Measurements from ENCODE around the gene COL19A1. TPM values are rescaled to one million over a fixed set of nuclear protein-coding genes. Genes with fewer than 3 reads are reported as not detected.
"Not testable (repeated sequence)": the region's sequence is repeated elsewhere in the genome, so short reads cannot be mapped to it uniquely, and the experiment has no call there.

COL19A1 gene
- total RNA-seq, 1 donor, result 9.1 TPM

DNA sequence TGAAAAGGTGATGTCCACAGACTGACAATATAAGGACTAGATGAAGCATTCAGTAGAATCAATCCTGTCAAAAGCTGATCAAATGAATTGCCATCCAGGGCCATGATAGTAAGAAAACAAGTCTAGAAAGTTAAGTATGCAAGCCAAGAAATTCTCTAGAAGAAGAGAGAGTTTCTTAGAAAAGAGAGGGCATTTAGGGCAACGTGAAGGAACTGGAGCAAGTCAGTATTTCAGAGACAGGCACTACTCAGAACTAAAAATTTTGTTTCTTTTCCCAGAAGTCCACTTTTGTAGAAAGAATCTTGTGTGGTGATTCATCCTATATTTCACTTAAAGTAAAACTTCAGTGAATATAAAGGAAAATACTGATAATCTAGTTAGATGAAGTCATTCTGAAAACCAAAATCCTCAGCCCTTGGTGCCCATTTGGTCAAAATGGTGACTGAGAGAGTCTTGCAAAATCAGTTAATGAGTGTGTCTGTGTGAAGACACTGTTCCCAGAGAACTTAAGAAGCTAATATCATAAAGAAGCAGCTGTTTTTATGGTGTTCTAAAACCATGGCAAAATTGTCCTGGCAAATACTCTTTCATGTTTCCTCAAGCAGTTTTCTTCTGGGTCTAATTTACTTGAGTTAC, 82.2 kb downstream of the COL19A1 start:
- no peaks in the 10 kb centered on the region for H3K9me3 ChIP-seq (ENCODE audit: low read depth, low read length)
- H3K27me3 ChIP-seq (ENCODE audit: insufficient read depth, low read length), result no peaks in the 10 kb centered on the region
- no peak overlapping the region for H3K4me3 ChIP-seq (ENCODE audit: low read length)
- H3K4me1 ChIP-seq (ENCODE audit: insufficient read depth, low read length), result no peaks in the 10 kb centered on the region

GRCh38 chr6:69953491-69953890, 87.1 kb downstream of the COL19A1 start:
- no peaks in the 10 kb centered on the region for H3K9me3 ChIP-seq (ENCODE audit: low read depth, low read length)
- no peaks in the 10 kb centered on the region for H3K4me1 ChIP-seq (ENCODE audit: insufficient read depth, low read length)
- no peaks in the 10 kb centered on the region for H3K27me3 ChIP-seq (ENCODE audit: insufficient read depth, low read length)
- no peak overlapping the region for H3K4me3 ChIP-seq (ENCODE audit: low read length)

GRCh38 chr6:69954733-69955132, 88.4 kb downstream of the COL19A1 start:
- Histone ChIP-seq H3K4me3 (ENCODE audit: low read length) (no peak overlapping the region), H3K4me1 (ENCODE audit: insufficient read depth, low read length) (no peaks in the 10 kb centered on the region), H3K27me3 (ENCODE audit: insufficient read depth, low read length) (no peaks in the 10 kb centered on the region), H3K9me3 (ENCODE audit: low read depth, low read length) (no peaks in the 10 kb centered on the region)

DNA sequence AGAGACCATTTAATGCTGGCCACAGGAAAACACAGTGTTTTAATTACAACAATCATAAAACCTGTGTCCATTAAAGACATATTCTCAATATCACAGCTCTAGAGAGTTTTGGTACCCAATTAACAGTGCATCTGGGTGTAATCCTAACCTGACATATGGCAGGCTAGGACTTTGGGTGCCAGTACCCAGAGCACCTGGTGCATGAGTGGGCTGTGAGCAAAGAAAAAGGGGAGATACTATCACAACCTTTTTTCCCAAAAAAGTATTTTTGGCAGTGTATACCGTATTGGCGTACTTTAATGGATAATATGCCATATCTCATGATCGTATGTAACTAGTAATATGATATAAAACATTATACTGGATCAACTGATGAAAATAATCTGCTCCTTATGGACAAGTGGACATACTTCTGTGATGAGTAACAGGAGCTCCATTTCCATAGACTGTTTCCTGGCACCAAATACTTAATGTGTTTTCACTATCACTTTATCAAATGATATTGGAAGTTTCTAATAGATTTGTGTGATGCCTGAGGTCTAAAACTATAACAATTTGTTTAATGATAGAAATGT, 91.7 kb downstream of the COL19A1 start:
- no peaks in the 10 kb centered on the region for H3K27me3 ChIP-seq (ENCODE audit: insufficient read depth, low read length)
- H3K4me1 ChIP-seq (ENCODE audit: insufficient read depth, low read length), result no peaks in the 10 kb centered on the region
- no peak overlapping the region for H3K4me3 ChIP-seq (ENCODE audit: low read length)
- H3K9me3 ChIP-seq (ENCODE audit: low read depth, low read length), result no peaks in the 10 kb centered on the region

DNA sequence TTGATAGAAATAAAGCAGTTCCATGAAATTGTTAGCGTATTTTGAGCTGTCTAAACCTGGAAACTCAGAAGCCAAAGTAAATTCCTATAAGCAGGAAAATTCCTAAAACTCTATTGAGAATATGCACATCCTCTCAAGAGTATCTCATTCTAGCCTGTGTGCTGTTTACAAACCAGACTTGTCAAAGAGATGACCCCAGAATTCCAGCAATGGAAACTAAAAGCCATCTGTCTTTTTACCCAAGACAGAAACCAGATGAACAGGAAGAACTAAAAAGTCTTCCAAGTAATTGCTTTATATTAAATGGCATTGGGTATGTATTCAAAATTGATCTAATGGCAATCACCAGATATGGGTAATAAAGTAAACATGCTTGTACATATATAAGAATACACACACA, 92.6 kb downstream of the COL19A1 start:
- Histone ChIP-seq H3K4me1 (ENCODE audit: insufficient read depth, low read length) (no peaks in the 10 kb centered on the region), H3K4me3 (ENCODE audit: low read length) (no peak overlapping the region), H3K9me3 (ENCODE audit: low read depth, low read length) (no peaks in the 10 kb centered on the region), H3K27me3 (ENCODE audit: insufficient read depth, low read length) (no peaks in the 10 kb centered on the region)

DNA sequence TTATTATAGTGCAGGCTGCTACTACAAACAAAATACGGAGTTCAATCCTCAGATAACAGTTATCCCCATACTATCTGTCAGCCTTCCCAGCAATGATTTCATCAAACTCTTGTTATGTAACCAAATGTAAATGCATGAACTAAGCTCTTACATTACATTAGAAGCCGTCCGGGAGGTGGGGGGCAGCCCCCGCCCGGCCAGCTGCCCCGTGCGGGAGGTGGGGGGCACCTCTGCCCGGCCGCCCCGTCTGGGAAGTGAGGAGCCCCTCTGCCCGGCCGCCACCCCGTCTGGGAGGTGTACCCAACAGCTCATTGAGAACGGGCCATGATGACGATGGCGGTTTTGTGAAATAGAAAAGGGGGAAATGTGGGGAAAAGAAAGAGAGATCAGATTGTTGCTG, 99.6 kb downstream of the COL19A1 start:
- not testable (repeated sequence) for H3K9me3 ChIP-seq (ENCODE audit: low read depth, low read length); H3K4me1 ChIP-seq (ENCODE audit: insufficient read depth, low read length); H3K27me3 ChIP-seq (ENCODE audit: insufficient read depth, low read length); H3K4me3 ChIP-seq (ENCODE audit: low read length)

DNA sequence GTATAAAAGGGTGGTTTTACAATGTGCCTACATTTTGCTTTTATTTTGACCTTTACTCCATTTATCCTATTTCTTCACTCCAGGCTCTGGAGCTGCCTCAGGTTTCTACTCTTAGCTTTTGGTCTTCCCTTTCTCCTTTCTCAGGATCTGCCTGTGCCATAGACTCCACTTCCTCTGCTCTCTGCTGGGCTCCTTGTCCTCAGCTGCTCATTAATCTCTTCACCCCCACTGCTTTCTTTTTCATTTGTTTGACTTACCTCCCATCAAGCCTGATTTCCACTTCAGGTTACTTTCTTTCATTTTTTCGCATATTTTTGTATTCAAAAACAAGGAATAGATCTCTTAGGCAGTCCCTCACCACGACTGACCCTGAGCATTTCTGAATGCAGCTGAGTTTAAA, 106.8 kb downstream of the COL19A1 start:
- Histone ChIP-seq H3K9me3 (ENCODE audit: low read depth, low read length) (no peaks in the 10 kb centered on the region), H3K4me3 (ENCODE audit: low read length) (no peak overlapping the region), H3K27me3 (ENCODE audit: insufficient read depth, low read length) (no peaks in the 10 kb centered on the region), H3K4me1 (ENCODE audit: insufficient read depth, low read length) (no peaks in the 10 kb centered on the region)

DNA sequence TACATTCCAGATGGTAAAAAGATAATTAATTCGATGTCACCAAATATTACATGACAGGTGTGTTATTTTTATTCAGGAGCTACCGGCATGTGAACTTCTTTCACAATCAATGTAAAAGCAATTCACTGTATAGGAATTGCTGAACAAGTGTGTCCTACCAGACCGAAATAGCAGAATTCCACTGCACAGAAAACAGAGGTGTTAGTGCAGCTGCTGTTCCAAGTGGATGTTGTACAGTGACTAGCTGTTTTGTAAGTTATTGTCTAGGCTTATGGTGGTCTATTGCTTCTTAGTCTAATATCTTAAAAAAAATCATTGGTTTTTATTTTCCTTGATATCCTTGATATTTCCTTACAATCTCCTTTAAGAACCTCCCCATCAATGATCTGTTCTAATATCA, 107.4 kb downstream of the COL19A1 start:
- no peaks in the 10 kb centered on the region for H3K4me1 ChIP-seq (ENCODE audit: insufficient read depth, low read length)
- no peaks in the 10 kb centered on the region for H3K9me3 ChIP-seq (ENCODE audit: low read depth, low read length)
- H3K27me3 ChIP-seq (ENCODE audit: insufficient read depth, low read length), result no peaks in the 10 kb centered on the region
- H3K4me3 ChIP-seq (ENCODE audit: low read length), result no peak overlapping the region

DNA sequence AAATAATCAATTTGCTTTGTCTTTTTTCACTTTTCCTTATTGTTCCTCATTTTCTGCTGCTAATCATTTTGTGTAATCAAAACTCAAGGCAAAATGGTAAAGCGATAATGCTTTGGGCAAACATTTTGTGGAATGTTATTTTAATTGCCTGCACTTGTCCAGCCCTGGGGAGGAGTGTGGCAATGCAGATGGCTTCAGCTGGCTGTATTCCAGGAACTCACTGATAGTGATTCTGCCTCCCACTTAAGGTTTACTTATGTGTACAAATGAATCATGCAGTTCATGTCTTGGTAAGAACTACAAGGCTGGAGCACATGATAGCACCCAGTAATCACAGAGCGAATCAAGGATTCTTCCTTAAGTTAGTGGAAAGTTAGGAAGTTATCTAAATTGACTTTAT, 107.8 kb downstream of the COL19A1 start:
- Histone ChIP-seq H3K9me3 (ENCODE audit: low read depth, low read length) (no peaks in the 10 kb centered on the region), H3K4me3 (ENCODE audit: low read length) (no peak overlapping the region), H3K4me1 (ENCODE audit: insufficient read depth, low read length) (no peaks in the 10 kb centered on the region), H3K27me3 (ENCODE audit: insufficient read depth, low read length) (no peaks in the 10 kb centered on the region)

GRCh38 chr6:69976591-69977090, 110.3 kb downstream of the COL19A1 start:
- Histone ChIP-seq H3K27me3 (ENCODE audit: insufficient read depth, low read length) (no peaks in the 10 kb centered on the region), H3K9me3 (ENCODE audit: low read depth, low read length) (no peaks in the 10 kb centered on the region), H3K4me3 (ENCODE audit: low read length) (no peak overlapping the region), H3K4me1 (ENCODE audit: insufficient read depth, low read length) (no peaks in the 10 kb centered on the region)

DNA sequence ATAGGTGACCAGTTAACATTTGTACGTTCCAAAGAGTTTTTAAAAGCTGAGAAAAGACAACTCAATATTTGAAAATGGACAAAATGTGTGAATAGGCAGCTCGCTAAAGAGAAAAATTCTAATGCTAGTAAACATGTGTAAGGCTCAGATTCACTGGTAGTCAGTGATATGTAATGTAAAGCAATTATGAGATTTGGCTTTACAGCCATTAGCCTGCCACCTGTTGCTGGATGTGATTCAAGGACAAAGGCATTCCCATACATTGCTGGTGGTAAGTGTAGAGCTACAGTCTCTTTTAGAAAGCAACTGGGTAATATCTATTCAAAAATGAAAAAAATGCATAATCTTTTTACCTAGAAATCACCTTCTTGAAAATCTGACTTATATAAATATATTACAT, 114.3 kb downstream of the COL19A1 start:
- Histone ChIP-seq H3K27me3 (ENCODE audit: insufficient read depth, low read length) (no peaks in the 10 kb centered on the region), H3K4me3 (ENCODE audit: low read length) (no peak overlapping the region)

DNA sequence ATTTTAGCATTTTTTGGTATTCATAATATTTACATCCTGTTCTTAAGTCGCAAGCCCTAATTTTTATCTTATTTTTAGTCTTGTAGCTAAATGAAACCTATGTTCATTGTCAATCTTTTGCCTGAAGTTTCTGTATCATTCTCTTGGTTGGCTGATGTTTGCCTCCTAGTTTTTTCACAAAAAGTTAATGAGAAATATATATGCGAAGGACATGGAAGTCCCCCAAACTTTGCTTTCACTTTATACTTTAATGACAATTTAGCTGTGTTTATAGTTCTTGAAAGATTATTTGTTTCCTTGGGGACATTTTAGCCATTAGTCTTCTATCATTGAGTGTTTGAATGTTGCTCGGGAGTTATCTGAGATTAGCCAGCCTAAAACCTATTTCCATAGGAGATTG, 118.2 kb downstream of the COL19A1 start:
- Histone ChIP-seq H3K4me3 (ENCODE audit: low read length) (no peak overlapping the region), H3K9me3 (ENCODE audit: low read depth, low read length) (no peaks in the 10 kb centered on the region), H3K27me3 (ENCODE audit: insufficient read depth, low read length) (no peaks in the 10 kb centered on the region), H3K4me1 (ENCODE audit: insufficient read depth, low read length) (no peaks in the 10 kb centered on the region)

More for the DNA sequence above, 114.3 kb downstream of the COL19A1 start:
- Histone ChIP-seq H3K9me3 (ENCODE audit: low read depth, low read length) (no peaks in the 10 kb centered on the region), H3K4me1 (ENCODE audit: insufficient read depth, low read length) (no peaks in the 10 kb centered on the region)

GRCh38 chr6:69985180-69985579, 118.8 kb downstream of the COL19A1 start:
- Histone ChIP-seq H3K27me3 (ENCODE audit: insufficient read depth, low read length) (no peaks in the 10 kb centered on the region), H3K4me3 (ENCODE audit: low read length) (no peak overlapping the region), H3K9me3 (ENCODE audit: low read depth, low read length) (no peaks in the 10 kb centered on the region), H3K4me1 (ENCODE audit: insufficient read depth, low read length) (no peaks in the 10 kb centered on the region)

GRCh38 chr6:69987550-69987949, 121.2 kb downstream of the COL19A1 start:
- no peaks in the 10 kb centered on the region for H3K9me3 ChIP-seq (ENCODE audit: low read depth, low read length)
- no peaks in the 10 kb centered on the region for H3K4me1 ChIP-seq (ENCODE audit: insufficient read depth, low read length)
- no peak overlapping the region for H3K4me3 ChIP-seq (ENCODE audit: low read length)
- H3K27me3 ChIP-seq (ENCODE audit: insufficient read depth, low read length), result no peaks in the 10 kb centered on the region

GRCh38 chr6:69988458-69989126, 122.2 kb downstream of the COL19A1 start:
- Histone ChIP-seq H3K4me1 (ENCODE audit: insufficient read depth, low read length) (no peaks in the 10 kb centered on the region), H3K27me3 (ENCODE audit: insufficient read depth, low read length) (no peaks in the 10 kb centered on the region), H3K9me3 (ENCODE audit: low read depth, low read length) (no peaks in the 10 kb centered on the region), H3K4me3 (ENCODE audit: low read length) (no peak overlapping the region)

GRCh38 chr6:69994251-69994650, 127.9 kb downstream of the COL19A1 start:
- Histone ChIP-seq H3K4me3 (ENCODE audit: low read length) (no peak overlapping the region), H3K27me3 (ENCODE audit: insufficient read depth, low read length) (no peaks in the 10 kb centered on the region), H3K9me3 (ENCODE audit: low read depth, low read length) (no peaks in the 10 kb centered on the region), H3K4me1 (ENCODE audit: insufficient read depth, low read length) (no peaks in the 10 kb centered on the region)

All from mononuclear cell (primary cell).